NCI-H2196 treated with DMSO at 0.1 percent for 48 hours (cell line): ENCODE measurements around the gene SERPINA12.

Experiments
- DNase-seq: peaks from one replicate; lab custom pipeline; 2025; ENCODE audit not compliant: unreplicated experiment; lab: John Stamatoyannopoulos, UW

Gene SERPINA12

GRCh38 chr14:94467728-94468520 is 41.3 kb downstream of the SERPINA12 start:
- DNase-seq, result no peak

- DNase-seq, result no peak
Observed at GRCh38 chr14:94466706-94467370, 42.4 kb downstream of the SERPINA12 start.

DNA sequence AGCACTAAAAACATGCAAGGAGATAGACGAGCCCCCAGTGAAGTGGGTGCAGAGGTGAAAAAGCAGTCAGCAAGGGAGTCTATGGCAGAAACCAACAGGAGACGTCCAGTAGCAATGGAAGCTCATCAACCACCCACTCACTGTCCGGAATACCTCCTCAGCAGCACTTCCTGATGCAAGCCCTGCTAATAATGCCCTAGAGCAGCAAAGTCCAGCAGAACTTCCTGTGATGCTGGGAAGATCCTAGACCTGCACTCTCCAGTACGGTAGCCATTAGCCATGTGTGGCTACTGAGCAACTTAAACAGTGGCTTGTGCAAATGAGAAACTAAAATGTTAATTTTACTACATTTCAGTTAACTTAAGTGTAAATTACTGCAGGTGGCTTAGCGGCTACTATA is 44.2 kb downstream of the SERPINA12 start:
- DNase-seq, result no peak

DNA sequence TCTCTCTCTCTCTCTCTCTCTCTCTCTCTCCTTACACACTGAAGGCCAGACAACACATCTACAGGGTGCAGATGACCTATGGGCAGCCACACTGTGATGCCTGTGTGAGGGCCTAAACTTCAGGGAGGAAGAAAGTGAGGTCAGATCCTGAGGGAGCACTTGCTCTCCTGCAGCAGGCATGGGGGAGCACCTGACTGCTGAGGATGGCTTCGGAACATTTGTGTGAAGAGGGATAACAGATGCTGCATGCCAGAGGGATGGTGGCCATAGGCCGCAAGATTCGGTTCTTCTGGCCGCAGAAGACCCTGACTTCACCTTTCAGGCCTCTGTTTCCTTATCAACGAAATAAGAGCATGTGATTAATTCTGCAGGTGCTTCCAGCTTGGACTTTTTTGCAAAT is 45.0 kb downstream of the SERPINA12 start:
- no peak for DNase-seq

- no peak for DNase-seq
Observed at GRCh38 chr14:94462763-94463572, 46.3 kb downstream of the SERPINA12 start.

- DNase-seq, result no peak
Observed at GRCh38 chr14:94462219-94462551, 47.1 kb downstream of the SERPINA12 start.

- DNase-seq, result no peak
Observed at GRCh38 chr14:94461526-94462218, 47.6 kb downstream of the SERPINA12 start.

GRCh38 chr14:94460631-94461416 is 48.4 kb downstream of the SERPINA12 start:
- DNase-seq, result no peak

- no peak for DNase-seq
Observed at GRCh38 chr14:94458558-94459205, 50.6 kb downstream of the SERPINA12 start.

DNA sequence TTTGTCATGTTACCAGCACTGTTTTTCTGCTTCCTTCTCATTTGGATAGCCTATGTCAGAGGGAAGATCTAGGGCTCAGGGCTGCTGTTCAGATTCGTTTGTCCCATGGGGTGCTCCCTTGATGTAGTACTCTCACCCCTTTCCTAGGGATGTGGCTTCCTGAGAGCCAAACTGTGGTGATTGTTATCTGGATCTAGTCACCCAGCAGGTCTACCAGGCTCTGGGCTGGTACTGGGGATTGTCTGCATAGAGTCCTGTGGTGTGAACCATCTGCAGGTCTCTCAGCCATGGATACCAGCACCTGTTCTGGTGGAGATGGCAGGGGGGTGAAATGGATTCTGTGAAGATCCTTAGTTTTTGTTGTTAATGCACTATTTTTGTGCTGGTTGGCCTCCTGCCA is 51.2 kb downstream of the SERPINA12 start:
- no peak for DNase-seq

DNA sequence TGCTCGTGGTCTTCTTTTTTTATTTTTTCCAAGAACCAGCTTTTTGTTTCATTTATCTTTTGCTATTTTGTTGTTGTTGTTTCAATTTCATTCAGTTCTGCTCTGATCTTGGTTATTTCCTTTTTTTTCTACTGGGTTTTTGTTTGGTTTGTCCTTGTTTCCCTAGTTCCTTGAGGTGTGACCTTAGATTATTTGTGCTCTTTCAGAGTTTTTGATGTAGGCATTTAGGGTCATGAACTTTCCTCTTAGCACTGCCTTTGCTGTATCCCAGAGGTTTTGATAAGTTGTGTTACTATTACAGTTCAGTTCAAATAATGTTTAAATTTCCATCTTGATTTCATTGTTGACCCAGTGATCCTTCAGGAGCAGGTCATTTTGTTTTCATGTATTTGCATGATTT is 53.3 kb downstream of the SERPINA12 start:
- no peak for DNase-seq

- no peak for DNase-seq
Observed at GRCh38 chr14:94451826-94452225, 57.4 kb downstream of the SERPINA12 start.

GRCh38 chr14:94451091-94451771 is 58.0 kb downstream of the SERPINA12 start:
- no peak for DNase-seq

- DNase-seq, result no peak
Observed at GRCh38 chr14:94450722-94451090, 58.6 kb downstream of the SERPINA12 start.

- no peak for DNase-seq
Observed at GRCh38 chr14:94449930-94450329, 59.3 kb downstream of the SERPINA12 start.

GRCh38 chr14:94448071-94448808 is 61.0 kb downstream of the SERPINA12 start:
- DNase-seq, result no peak

GRCh38 chr14:94447206-94447605 is 62.1 kb downstream of the SERPINA12 start:
- DNase-seq, result no peak

- DNase-seq, result no peak
Observed at GRCh38 chr14:94446126-94446525, 63.1 kb downstream of the SERPINA12 start.

DNA sequence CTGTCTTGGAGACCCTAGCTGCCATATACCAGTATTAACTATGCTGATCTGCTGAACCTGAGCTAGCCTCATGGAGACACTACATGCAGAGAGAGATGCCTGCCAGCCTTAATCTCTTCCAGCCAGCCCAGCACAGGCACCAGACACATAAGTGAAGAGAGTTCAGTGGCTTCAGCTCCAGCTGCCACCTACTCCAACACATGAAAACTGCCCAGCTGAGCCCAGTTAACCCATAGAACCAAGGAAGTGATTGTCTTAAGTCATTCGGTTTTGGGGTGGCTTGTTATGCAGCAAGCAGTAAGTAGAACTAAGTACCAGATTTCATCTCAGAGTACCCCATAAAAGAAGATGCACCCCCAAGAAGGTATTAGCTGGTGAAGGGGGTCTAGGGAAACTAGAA is 64.3 kb downstream of the SERPINA12 start:
- no peak for DNase-seq
